ENCODE data around the gene SORT1.

DNA sequence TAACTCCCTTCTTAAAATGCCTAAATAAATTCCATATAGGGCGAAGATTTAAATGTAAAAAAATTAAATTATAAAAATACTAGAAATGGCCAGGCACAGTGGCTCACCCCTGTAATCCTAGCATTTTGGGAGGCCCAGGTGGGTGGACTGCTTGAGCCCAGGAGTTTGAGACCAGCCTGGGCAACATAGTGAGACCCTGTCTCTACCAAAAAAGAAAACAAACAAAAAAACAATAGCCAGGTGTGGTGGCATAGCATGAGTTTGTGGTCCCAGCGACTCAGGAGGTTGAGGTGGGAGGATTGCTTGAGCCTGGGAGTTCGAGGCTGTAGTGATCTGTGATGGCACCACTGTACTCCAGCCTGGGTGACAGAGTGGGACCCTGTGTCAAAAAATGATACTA, 17.8 kb downstream of the SORT1 start:
- TF ChIP-seq EP300 (IDR thresholded peaks at IDR 0.05) (no peak), POLR2AphosphoS5 (IDR thresholded peaks at IDR 0.05) (no peak), POLR2A (IDR thresholded peaks at IDR 0.05) (no peak)
- TF ChIP-seq, protein P1, sequence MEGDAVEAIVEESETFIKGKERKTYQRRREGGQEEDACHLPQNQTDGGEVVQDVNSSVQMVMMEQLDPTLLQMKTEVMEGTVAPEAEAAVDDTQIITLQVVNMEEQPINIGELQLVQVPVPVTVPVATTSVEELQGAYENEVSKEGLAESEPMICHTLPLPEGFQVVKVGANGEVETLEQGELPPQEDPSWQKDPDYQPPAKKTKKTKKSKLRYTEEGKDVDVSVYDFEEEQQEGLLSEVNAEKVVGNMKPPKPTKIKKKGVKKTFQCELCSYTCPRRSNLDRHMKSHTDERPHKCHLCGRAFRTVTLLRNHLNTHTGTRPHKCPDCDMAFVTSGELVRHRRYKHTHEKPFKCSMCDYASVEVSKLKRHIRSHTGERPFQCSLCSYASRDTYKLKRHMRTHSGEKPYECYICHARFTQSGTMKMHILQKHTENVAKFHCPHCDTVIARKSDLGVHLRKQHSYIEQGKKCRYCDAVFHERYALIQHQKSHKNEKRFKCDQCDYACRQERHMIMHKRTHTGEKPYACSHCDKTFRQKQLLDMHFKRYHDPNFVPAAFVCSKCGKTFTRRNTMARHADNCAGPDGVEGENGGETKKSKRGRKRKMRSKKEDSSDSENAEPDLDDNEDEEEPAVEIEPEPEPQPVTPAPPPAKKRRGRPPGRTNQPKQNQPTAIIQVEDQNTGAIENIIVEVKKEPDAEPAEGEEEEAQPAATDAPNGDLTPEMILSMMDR (IDR thresholded peaks at IDR 0.05) = no peak
